Caco-2 (cell line): ENCODE results near the gene LSMEM2. TPM values are rescaled to one million over a fixed set of nuclear protein-coding genes. Genes with fewer than 3 reads are reported as not detected.
A peak's percentile ranks its signal among the peaks of the same experiment; 100 is the strongest.

Source experiments
- BruUV-seq: library from RNA; stranded (reverse); fragments of 400-500 nt; replicated peaks from 2 replicates; lab custom pipeline; 2021; lab: Mats Ljungman, UMichigan
- CTCF ChIA-PET: fragments of 300-600 bp; sonication (Branson Sonifier 250); formaldehyde crosslinking; loops from one replicate; lab custom pipeline; 2022; ENCODE audit warnings: antibody characterized with exemption; lab: Charles Lee
- POLR2A ChIA-PET: fragments of 300-600 bp; sonication (Branson Sonifier 250); formaldehyde crosslinking; loops from one replicate; lab custom pipeline; 2022; ENCODE audit warnings: antibody characterized with exemption; lab: Charles Lee
- DNase-seq, 2 experiments: peaks; one replicate each; pipeline versions ENCODE4 v3.0.0 to v3.0.0-alpha.2; 2020 to 2022
- H3K27me3 ChIP-seq: replicated peaks from 2 replicates; pipeline ENCODE4 v1.6.0; 2011; ENCODE audit warnings: low read length; ENCODE audit not compliant: control insufficient read depth, insufficient read depth
- H3K36me3 ChIP-seq: 2 replicates; pipeline ENCODE4 v1.5.1; 2011; ENCODE audit warnings: low read length; ENCODE audit not compliant: control insufficient read depth, insufficient read depth
- H3K4me1 ChIP-seq: fragments of 250-450 bp; sonication (Bioruptor Pico); 2 replicates; pipeline ENCODE4 v1.5.1; 2020; ENCODE audit warnings: mild to moderate bottlenecking
- H3K4me3 ChIP-seq: 2 replicates; pipeline ENCODE4 v1.5.1; 2011; ENCODE audit warnings: low read depth, mild to moderate bottlenecking, control low read depth, low read length
- H3K9me3 ChIP-seq: fragments of 250-450 bp; sonication (Bioruptor Pico); 2 replicates; pipeline ENCODE4 v1.5.1; 2020; ENCODE audit warnings: mild to moderate bottlenecking, moderate library complexity
- H3K27ac Mint-ChIP-seq: one replicate; pipeline ENCODE4 v1.8.0; 2022; ENCODE audit warnings: mixed read lengths; ENCODE audit not compliant: unreplicated experiment
- H3K27me3 Mint-ChIP-seq: one replicate; pipeline ENCODE4 v1.8.0; 2022; ENCODE audit warnings: mixed read lengths; ENCODE audit not compliant: insufficient read depth, unreplicated experiment
- H3K36me3 Mint-ChIP-seq: one replicate; pipeline ENCODE4 v1.8.0; 2022; ENCODE audit warnings: mild to moderate bottlenecking, mixed read lengths; ENCODE audit not compliant: insufficient read depth, unreplicated experiment
- H3K4me1 Mint-ChIP-seq: one replicate; pipeline ENCODE4 v1.8.0; 2022; ENCODE audit warnings: low read depth, mixed read lengths; ENCODE audit not compliant: unreplicated experiment
- H3K4me3 Mint-ChIP-seq: one replicate; pipeline ENCODE4 v1.8.0; 2022; ENCODE audit warnings: mild to moderate bottlenecking, moderate library complexity, mixed read lengths; ENCODE audit not compliant: unreplicated experiment
- H3K9me3 Mint-ChIP-seq: one replicate; pipeline ENCODE4 v1.8.0; 2022; ENCODE audit warnings: mixed read lengths; ENCODE audit not compliant: unreplicated experiment
- intact Hi-C: fragments of 100-400 bp; cut with micrococcal nuclease; formaldehyde crosslinking; loops from one replicate; pipeline ENCODE4 v1.10.0; 2022; ENCODE audit not compliant: unreplicated experiment
- total RNA-seq: library from RNA; stranded (reverse); gene quantifications from 2 replicates; pipeline ENCODE4 v1.2.3, GENCODE V29; 2022
- TF ChIP-seq, protein P1 (sequence below), 2 experiments: fragments of 200-600 bp in 1 of 2; IDR thresholded peaks; 1 replicate in 1 of 2; 2 replicates in 1 of 2; pipeline versions ENCODE4 v1.5.1 to v1.8.0; 2011 to 2022; ENCODE audit warnings: antibody characterized with exemption in 1 of 2, control low read depth in 1 of 2, inconsistent platforms in 1 of 2, low read depth in 1 of 2, low read length in 1 of 2, mild to moderate bottlenecking in 1 of 2, moderate library complexity in 1 of 2; ENCODE audit not compliant: insufficient read depth in 1 of 2, severe bottlenecking in 1 of 2, unreplicated experiment in 1 of 2

The LSMEM2 gene
- total RNA-seq, 1 experiment from 2014 or later = not detected

- H3K27ac Mint-ChIP-seq = peak overlapping the region; percentile 23
- peaks cover 45% of the 10 kb centered on the region for H3K36me3 Mint-ChIP-seq
- ChIA-PET POLR2A (interaction anchor here (1.1 kb wide), 1 partner anchor 23 kb away, joined by 3 read pairs; no protein-coding TSS in a partner anchor), CTCF (no interaction called here)
- no peaks in the 10 kb centered on the region for H3K27me3 Mint-ChIP-seq
- DNase-seq = no peak
- no TSS peak for BruUV-seq
- no peak overlapping the region for H3K4me3 ChIP-seq
- no peak overlapping the region for H3K4me3 Mint-ChIP-seq
- H3K9me3 Mint-ChIP-seq = no peaks in the 10 kb centered on the region
- no peaks in the 10 kb centered on the region for H3K27me3 ChIP-seq
- H3K4me1 ChIP-seq = peaks cover 17% of the 10 kb centered on the region
- H3K9me3 ChIP-seq = no peaks in the 10 kb centered on the region
- H3K4me1 Mint-ChIP-seq = peaks cover 17% of the 10 kb centered on the region
- H3K36me3 ChIP-seq = peaks cover under 1% of the 10 kb centered on the region; the same call in 1 of the 2 replicates
- TF ChIP-seq, protein P1, sequence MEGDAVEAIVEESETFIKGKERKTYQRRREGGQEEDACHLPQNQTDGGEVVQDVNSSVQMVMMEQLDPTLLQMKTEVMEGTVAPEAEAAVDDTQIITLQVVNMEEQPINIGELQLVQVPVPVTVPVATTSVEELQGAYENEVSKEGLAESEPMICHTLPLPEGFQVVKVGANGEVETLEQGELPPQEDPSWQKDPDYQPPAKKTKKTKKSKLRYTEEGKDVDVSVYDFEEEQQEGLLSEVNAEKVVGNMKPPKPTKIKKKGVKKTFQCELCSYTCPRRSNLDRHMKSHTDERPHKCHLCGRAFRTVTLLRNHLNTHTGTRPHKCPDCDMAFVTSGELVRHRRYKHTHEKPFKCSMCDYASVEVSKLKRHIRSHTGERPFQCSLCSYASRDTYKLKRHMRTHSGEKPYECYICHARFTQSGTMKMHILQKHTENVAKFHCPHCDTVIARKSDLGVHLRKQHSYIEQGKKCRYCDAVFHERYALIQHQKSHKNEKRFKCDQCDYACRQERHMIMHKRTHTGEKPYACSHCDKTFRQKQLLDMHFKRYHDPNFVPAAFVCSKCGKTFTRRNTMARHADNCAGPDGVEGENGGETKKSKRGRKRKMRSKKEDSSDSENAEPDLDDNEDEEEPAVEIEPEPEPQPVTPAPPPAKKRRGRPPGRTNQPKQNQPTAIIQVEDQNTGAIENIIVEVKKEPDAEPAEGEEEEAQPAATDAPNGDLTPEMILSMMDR (IDR thresholded peaks at IDR 0.05; ENCODE audit: insufficient read depth in 1 of 2, low read depth in 1 of 2, low read length in 1 of 2, severe bottlenecking in 1 of 2, unreplicated experiment in 1 of 2) = no peak
- intact Hi-C loops = no loop called here
Observed at GRCh38 chr3:50314342-50314741, 35.5 kb downstream of the LSMEM2 start.

DNA sequence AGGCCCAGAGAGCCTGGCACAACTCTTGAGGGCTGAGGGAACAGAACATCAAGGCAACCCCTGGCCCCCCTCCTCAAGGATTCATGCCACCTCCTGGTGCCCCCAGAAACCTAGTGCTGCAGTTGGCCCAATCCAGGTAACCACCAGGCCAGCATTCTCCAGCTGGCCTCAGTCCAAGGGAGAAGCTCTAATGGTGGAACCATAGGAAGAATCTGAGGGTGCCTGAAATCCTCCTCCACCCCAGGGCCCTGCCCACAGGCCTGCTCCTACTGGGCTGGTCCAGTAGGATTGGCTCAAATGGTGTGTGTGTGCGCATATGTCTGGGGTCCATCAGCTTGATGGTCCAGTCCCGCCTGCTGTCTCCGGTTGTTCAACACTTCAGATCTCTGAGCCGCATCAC, 35.9 kb downstream of the LSMEM2 start:
- no peak for DNase-seq
- intact Hi-C loops = no loop called here
- Mint-ChIP-seq H3K27ac (peak overlapping the region; percentile 49), H3K9me3 (no peaks in the 10 kb centered on the region), H3K4me1 (peaks cover 17% of the 10 kb centered on the region), H3K27me3 (no peaks in the 10 kb centered on the region), H3K36me3 (peaks cover 45% of the 10 kb centered on the region), H3K4me3 (no peak overlapping the region)
- ChIA-PET POLR2A (interaction anchor here (1.1 kb wide), 1 partner anchor 23 kb away, joined by 3 read pairs; no protein-coding TSS in a partner anchor), CTCF (interaction anchor here (0.7 kb wide), 2 partner anchors 12 to 50 kb away, joined by 4 to 6 read pairs; partner anchors contain the start of gene HYAL1)
- Histone ChIP-seq H3K4me1 (peaks cover 15% of the 10 kb centered on the region), H3K36me3 (peaks cover 4% of the 10 kb centered on the region), H3K27me3 (no peaks in the 10 kb centered on the region), H3K9me3 (no peaks in the 10 kb centered on the region), H3K4me3 (no peak overlapping the region)
- no TSS peak for BruUV-seq
- TF ChIP-seq, protein P1 (IDR thresholded peaks at IDR 0.05; ENCODE audit: insufficient read depth in 1 of 2, low read depth in 1 of 2, low read length in 1 of 2, severe bottlenecking in 1 of 2, unreplicated experiment in 1 of 2) = no peak

DNA sequence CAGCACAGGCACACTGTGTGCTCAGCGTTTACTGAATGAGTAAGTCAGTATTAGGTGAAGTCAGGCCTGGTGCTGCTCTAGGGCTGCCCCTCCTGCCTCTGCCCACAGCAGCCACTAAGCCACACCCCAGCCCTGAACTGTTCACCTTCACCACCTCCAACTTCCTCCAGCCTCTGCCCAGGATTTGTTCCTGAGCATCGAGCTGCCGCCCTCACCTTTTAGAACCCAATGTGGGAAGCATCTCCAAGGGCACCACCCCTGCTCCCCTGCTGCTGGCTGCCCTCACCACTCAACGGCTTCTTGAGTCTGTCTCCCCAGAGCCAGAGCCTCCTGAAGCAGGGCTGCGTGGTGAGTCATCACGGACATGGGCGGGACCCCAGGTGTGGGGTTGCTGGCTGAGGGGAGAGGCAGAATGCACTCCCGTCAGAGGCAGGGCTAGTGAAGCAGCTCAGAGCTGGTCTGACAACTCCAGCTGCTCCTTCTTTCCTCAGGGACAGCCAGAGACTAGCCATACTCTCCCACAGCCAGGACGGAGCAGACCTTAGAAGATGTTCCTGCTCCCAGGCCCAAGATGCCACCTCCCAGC, 37.9 kb downstream of the LSMEM2 start:
- ChIA-PET POLR2A (interaction anchor here (1.0 kb wide), 1 partner anchor 21 kb away, joined by 4 read pairs; no protein-coding TSS in a partner anchor), CTCF (no interaction called here)
- Histone ChIP-seq H3K27me3 (no peaks in the 10 kb centered on the region), H3K9me3 (no peaks in the 10 kb centered on the region), H3K4me3 (no peak overlapping the region), H3K36me3 (peaks cover 4% of the 10 kb centered on the region), H3K4me1 (peaks cover 17% of the 10 kb centered on the region)
- Mint-ChIP-seq H3K36me3 (peaks cover 47% of the 10 kb centered on the region), H3K9me3 (no peaks in the 10 kb centered on the region), H3K27me3 (no peaks in the 10 kb centered on the region), H3K27ac (peak overlapping the region; percentile 82), H3K4me3 (peak overlapping the region; percentile 48), H3K4me1 (peaks cover 17% of the 10 kb centered on the region)
- DNase-seq = peak; percentile 66 to 80
- no TSS peak for BruUV-seq
- intact Hi-C loops = no loop called here
- TF ChIP-seq, protein P1 (IDR thresholded peaks at IDR 0.05; ENCODE audit: insufficient read depth in 1 of 2, low read depth in 1 of 2, low read length in 1 of 2, severe bottlenecking in 1 of 2, unreplicated experiment in 1 of 2) = no peak
